ENCODE measurements around the gene MED16. TPM values are rescaled to one million over a fixed set of nuclear protein-coding genes. Genes with fewer than 3 reads are reported as not detected.
"Not testable (repeated sequence)": the region's sequence is repeated elsewhere in the genome, so short reads cannot be mapped to it uniquely, and the experiment has no call there.

The MED16 gene
- total RNA-seq, 1 donor from 2014 or later = 41.4 TPM

- Mint-ChIP-seq H3K27ac (ENCODE audit: unreplicated experiment) (peak overlapping the region; percentile 62), H3K27me3 (ENCODE audit: low read depth, unreplicated experiment) (no peaks in the 10 kb centered on the region), H3K4me3 (ENCODE audit: unreplicated experiment) (peak overlapping the region; percentile 88), H3K9me3 (ENCODE audit: unreplicated experiment) (no peaks in the 10 kb centered on the region), H3K36me3 (ENCODE audit: low read depth, unreplicated experiment) (peaks cover 13% of the 10 kb centered on the region), H3K4me1 (ENCODE audit: low read depth, unreplicated experiment) (no peaks in the 10 kb centered on the region)
- peaks cover 9% of the 10 kb centered on the region for H4K20me1 ChIP-seq (ENCODE audit: insufficient read depth, low read length)
- no peaks in the 10 kb centered on the region for H3K9me3 ChIP-seq (ENCODE audit: insufficient read depth, low read depth, low read length)
- DNase-seq (ENCODE audit: low read depth) (no peak), FAIRE-seq (no peak)
- H3K4me2 ChIP-seq (ENCODE audit: low read length) = peak overlapping the region; percentile 96
- peak overlapping the region; percentile 91 for H3K9ac ChIP-seq (ENCODE audit: low read length)
- TF ChIP-seq EZH2 (IDR thresholded peaks at IDR 0.05; ENCODE audit: insufficient read depth, low read length) (no peak), CTCF (IDR thresholded peaks at IDR 0.05; ENCODE audit: insufficient read depth, low read depth, low read length) (no peak)
- no peak overlapping the region for H2AFZ ChIP-seq (ENCODE audit: low read depth, low read length)
- no peaks in the 10 kb centered on the region for H3K27me3 ChIP-seq (ENCODE audit: insufficient read depth, low read length)
- no peaks in the 10 kb centered on the region for H3K4me1 ChIP-seq (ENCODE audit: insufficient read depth, low read length)
- H3K79me2 ChIP-seq (ENCODE audit: insufficient read depth, low read length) = peaks cover 23% of the 10 kb centered on the region
- H3K36me3 ChIP-seq (ENCODE audit: insufficient read depth, low read length) = no peaks in the 10 kb centered on the region
- H3K4me3 ChIP-seq (ENCODE audit: insufficient read depth, low read depth, low read length) = peak overlapping the region; percentile 87
- peak overlapping the region; percentile 12 for H3K27ac ChIP-seq (ENCODE audit: low read depth, low read length)
Observed at GRCh38 chr19:892243-892893, 619 bp downstream of the MED16 start.

GRCh38 chr19:891421-892200, 1.4 kb downstream of the MED16 start:
- H3K9me3 ChIP-seq (ENCODE audit: insufficient read depth, low read depth, low read length); H3K4me1 Mint-ChIP-seq (ENCODE audit: low read depth, unreplicated experiment); H3K27me3 ChIP-seq (ENCODE audit: insufficient read depth, low read length); H3K36me3 ChIP-seq (ENCODE audit: insufficient read depth, low read length); H2AFZ ChIP-seq (ENCODE audit: low read depth, low read length); H4K20me1 ChIP-seq (ENCODE audit: insufficient read depth, low read length); H3K27ac ChIP-seq (ENCODE audit: low read depth, low read length); H3K9me3 Mint-ChIP-seq (ENCODE audit: unreplicated experiment); DNase-seq (ENCODE audit: low read depth); FAIRE-seq; H3K4me1 ChIP-seq (ENCODE audit: insufficient read depth, low read length); H3K27ac Mint-ChIP-seq (ENCODE audit: unreplicated experiment); H3K27me3 Mint-ChIP-seq (ENCODE audit: low read depth, unreplicated experiment): not testable (repeated sequence)
- Mint-ChIP-seq H3K4me3 (ENCODE audit: unreplicated experiment) (peak overlapping the region; percentile 88), H3K36me3 (ENCODE audit: low read depth, unreplicated experiment) (peaks cover 17% of the 10 kb centered on the region)
- peak overlapping the region; percentile 91 for H3K9ac ChIP-seq (ENCODE audit: low read length)
- peaks cover 23% of the 10 kb centered on the region for H3K79me2 ChIP-seq (ENCODE audit: insufficient read depth, low read length)
- H3K4me3 ChIP-seq (ENCODE audit: insufficient read depth, low read depth, low read length) = peak overlapping the region; percentile 87
- peak overlapping the region; percentile 96 for H3K4me2 ChIP-seq (ENCODE audit: low read length)

- DNase-seq (ENCODE audit: low read depth) = no peak
- no peaks in the 10 kb centered on the region for H3K9me3 ChIP-seq (ENCODE audit: insufficient read depth, low read depth, low read length)
- Mint-ChIP-seq H3K4me1 (ENCODE audit: low read depth, unreplicated experiment) (no peaks in the 10 kb centered on the region), H3K4me3 (ENCODE audit: unreplicated experiment) (peak overlapping the region; percentile 76), H3K27me3 (ENCODE audit: low read depth, unreplicated experiment) (no peaks in the 10 kb centered on the region), H3K36me3 (ENCODE audit: low read depth, unreplicated experiment) (peaks cover 13% of the 10 kb centered on the region), H3K9me3 (ENCODE audit: unreplicated experiment) (no peaks in the 10 kb centered on the region), H3K27ac (ENCODE audit: unreplicated experiment) (no peak overlapping the region)
- H3K9ac ChIP-seq (ENCODE audit: low read length) = no peak overlapping the region
- H3K4me3 ChIP-seq (ENCODE audit: insufficient read depth, low read depth, low read length) = no peak overlapping the region
- no peaks in the 10 kb centered on the region for H3K36me3 ChIP-seq (ENCODE audit: insufficient read depth, low read length)
- no peak overlapping the region for H3K27ac ChIP-seq (ENCODE audit: low read depth, low read length)
- H3K27me3 ChIP-seq (ENCODE audit: insufficient read depth, low read length) = no peaks in the 10 kb centered on the region
- no peak overlapping the region for H3K4me2 ChIP-seq (ENCODE audit: low read length)
- no peaks in the 10 kb centered on the region for H3K4me1 ChIP-seq (ENCODE audit: insufficient read depth, low read length)
- H2AFZ ChIP-seq (ENCODE audit: low read depth, low read length) = no peak overlapping the region
- no peak for FAIRE-seq
- H4K20me1 ChIP-seq (ENCODE audit: insufficient read depth, low read length) = peaks cover under 1% of the 10 kb centered on the region
- peaks cover 23% of the 10 kb centered on the region for H3K79me2 ChIP-seq (ENCODE audit: insufficient read depth, low read length)
- no peak for TF ChIP-seq CTCF (IDR thresholded peaks at IDR 0.05; ENCODE audit: insufficient read depth, low read depth, low read length)
- TF ChIP-seq EZH2 (IDR thresholded peaks at IDR 0.05; ENCODE audit: insufficient read depth, low read length) = no peak
Observed at GRCh38 chr19:890831-891230, 2.2 kb downstream of the MED16 start.

Data from astrocyte (in vitro differentiated cells and primary cell).